NCI-H2171 treated with DMSO at 0.1 percent for 48 hours (cell line): ENCODE data around the gene PAPSS2.
A peak's percentile ranks its signal among the peaks of the same experiment; 100 is the strongest.

Source experiments
- DNase-seq: peaks from one replicate; lab custom pipeline; 2025; lab: John Stamatoyannopoulos, UW

PAPSS2 gene

DNA sequence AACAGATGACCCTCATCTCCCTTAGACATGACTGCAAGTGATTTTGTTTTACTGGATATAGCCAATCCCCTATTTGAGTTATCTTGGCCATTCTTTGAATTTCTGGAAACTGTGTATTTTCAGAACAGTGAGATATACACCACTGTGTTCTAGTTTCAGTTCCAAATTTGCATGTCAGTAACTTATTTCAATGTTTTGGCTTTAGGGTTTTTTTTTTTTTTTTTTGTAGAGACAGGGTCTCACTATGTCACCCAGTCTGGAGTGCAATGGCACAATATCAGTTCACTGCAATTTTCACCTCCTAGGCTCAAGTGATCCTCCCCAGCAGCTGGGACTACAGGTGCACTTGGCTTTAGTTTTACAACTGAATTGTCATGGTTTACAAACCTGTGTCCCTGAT lies 91.1 kb downstream of the PAPSS2 start:
- no peak for DNase-seq

DNA sequence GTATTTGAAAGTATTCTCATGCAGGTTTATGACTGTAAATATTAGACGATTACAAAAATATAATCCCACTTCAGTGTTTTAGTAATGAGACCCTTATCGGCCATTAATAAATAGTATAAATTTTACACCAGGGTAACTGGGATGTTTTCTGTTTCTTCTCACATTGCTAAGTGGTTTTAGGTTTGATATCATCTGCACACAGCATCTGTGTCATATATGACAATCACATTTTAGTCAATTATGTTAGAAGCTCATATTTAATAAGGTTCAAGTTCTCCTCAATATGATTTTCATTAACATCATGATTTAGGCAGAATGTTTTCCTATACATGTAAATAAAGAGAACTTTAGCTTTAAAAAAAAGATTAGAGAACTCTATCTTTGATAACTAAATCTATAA lies 91.6 kb downstream of the PAPSS2 start:
- DNase-seq = no peak

DNA sequence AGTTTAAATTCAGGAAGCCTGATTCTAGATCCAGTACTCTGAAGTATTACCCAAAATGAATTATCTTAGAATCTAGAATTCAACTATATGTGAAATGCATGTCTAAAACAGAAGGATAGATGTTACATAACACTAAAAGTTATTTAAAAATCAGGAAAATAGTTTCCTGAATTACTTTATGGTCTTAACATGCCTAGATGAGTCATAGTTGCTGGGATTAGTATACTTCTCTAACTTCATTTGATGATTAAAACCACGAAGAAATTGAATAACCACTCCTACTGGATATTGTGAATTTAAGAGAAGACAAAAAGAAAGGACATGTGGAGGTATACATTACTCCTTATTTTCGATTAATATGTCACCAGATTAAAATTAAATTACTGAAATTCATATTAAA lies 92.9 kb downstream of the PAPSS2 start:
- no peak for DNase-seq

DNA sequence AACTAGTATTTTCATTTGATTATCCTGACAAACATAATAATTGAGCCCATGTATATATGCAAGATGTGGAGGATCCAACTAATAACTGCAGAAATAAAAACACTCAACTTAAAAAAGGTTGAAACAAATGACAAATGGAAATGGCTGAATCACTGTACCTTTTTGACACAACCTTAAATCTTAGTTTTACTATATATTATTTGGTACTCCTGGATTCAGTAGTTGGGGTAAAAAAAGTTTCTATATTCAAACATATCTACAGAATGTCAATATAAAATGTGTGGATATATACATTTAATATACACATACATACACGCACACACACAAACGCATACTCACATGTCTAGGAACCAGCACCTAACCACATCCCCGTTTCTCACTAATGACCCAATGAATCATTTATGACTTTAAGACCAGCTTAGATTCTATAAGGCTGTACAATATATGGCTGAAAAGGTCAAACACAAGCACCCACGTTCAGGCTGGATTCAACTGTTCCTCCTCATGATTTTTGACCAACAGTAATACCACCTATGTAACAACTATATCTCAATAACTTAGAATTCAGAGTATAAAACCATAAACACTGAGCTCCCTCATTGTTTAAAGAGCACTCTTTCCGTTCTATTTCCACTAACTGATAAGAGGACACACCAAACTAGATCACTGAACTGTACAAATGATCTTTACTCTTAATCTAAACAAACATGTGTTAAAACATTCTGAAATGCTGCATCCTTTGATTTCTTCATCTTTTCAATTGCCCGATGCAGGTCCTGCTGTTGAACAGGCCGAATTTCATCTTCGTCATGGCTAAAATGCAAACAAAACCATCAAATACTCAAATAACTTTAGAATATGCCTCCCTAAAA lies 94.6 kb downstream of the PAPSS2 start:
- no peak for DNase-seq

DNA sequence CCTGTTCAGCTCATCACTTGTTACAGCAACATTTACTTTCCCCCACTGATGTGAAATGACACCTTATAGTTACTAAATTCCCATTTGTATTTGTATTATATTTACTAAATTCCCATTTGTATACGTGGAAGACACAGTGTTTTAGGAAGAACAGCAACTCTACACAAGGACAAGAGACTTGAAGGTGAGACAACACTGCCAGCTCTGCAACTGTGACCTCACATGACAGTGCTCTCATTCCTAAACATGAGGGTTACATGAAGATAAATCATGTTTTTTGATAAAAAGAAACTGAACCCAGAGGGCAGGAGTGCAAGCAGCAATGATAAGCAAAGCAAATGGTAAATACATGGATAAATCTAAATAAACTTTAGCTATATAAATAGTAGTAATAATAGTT lies 98.0 kb downstream of the PAPSS2 start:
- DNase-seq = no peak

DNA sequence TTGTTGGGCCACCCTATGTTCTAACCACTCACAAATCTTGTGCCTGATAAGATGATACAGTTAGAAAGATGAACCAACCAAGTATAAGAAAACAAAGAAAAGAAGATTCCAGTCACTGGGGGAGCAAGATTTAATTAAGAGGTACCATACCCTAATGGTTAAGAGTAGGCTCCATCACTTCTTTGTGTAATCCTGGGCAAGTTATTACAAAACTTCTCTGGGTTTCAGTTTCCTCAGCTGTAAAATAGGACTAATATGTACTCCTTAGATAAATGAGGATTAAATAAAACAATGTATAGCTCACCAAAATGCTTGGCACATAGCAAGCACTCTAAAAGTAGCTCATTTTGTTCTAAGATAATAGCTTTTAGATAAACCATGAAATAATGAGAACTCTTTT lies 99.9 kb downstream of the PAPSS2 start:
- DNase-seq = no peak

DNA sequence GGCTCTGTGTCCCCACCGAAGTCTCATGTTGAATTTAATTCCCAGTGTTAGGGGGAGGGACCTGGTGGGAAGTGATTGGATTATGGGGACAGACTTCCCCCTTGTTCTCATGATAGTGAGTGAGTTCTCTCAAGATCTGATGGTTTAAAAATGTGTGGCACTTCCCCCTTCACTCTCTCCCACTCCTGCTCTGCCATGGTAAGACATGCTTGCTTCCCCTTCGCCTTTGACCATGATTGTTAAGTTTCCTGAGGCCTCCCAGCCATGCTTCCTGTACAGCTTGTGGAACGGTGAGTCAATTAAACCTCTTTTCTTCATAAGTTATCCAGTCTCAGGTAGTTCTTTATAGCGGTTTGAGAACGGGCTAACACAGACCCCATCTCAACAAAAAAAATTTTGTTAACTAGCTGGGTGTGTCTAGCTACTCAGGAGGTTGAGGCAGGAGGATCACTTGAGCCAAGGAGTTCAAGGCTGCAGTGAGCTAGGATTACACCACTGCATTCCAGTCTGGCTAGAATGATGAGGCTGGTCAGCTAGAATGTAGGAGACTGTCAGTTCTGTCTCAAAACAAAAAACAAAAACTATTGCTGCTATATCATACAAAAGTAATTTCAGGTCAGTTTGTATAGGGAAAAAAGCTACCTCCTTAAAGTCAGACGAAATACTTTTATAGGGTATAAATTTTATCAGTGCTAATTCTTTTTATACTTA lies 100.7 kb downstream of the PAPSS2 start:
- no peak for DNase-seq

DNA sequence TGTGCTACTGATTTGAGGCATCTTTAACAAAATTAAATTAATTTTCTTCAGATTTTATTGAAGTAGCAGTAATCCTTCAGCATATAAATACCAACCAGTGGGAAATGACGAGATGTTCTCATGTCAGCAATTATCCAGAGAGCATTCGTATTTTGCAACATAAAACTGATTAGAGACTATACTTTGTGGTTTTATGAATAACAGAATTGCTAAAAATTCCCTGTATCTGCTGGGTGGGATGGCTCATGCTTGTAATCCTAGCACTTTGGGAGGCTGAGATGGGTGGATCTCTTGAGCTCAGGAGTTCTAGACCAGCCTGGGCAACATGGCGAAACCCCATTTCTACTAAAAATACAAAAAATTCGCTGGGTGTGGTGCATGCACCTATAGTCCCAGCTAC lies 101.5 kb downstream of the PAPSS2 start:
- no peak for DNase-seq

DNA sequence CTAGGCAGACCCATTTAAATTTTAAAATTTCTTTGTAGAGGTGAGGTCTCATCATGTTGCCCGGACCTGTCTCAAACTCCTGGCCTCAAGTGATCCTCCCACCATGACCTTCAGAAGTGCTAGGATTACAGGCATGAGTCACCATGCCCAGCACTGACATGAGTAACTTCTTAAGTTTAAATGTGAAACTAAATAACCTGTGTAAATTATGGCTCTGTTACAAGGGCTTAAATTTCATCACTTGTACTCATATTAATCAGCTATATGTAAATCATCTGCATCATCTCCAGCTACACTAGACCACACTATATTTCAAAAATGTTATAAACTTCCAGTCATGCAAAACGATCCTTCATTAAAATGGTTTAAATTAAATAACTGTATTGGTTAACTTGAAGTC lies 102.2 kb downstream of the PAPSS2 start:
- no peak for DNase-seq

DNA sequence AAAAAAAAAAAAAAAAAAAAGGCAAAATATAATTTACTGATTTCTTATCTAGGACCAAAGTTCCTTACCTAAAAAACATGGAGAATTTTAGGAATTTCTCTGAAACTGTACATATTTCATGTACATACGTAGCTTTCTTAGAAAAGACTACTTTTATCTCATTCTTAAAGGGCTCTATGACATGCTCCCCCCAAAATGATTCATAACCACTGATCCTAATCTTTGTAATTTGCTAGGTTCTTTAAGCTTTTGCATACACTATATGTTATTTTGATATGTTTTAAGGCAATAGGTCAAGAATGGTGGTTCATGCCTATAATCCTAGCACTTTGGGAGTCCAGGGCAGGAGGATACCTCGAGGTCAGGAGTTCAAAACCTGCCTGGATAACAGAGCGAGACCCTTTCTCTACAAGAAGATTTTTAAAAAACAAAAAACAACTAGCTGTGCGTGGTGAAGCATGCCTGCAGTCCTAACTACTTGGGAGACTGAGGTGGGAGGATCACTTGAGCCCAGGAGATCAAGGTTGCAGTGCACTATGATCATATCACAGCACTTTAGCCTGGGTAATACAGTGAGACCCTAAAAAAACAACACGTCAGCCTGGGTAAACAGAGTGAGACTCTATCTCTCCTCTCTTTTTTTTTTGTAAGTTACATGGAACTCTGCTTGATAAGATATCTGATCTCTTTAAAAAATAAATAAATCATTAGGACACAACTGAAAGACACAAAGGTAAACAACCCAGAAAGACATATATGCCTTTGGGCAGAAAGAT lies 103.6 kb downstream of the PAPSS2 start:
- DNase-seq = no peak

DNA sequence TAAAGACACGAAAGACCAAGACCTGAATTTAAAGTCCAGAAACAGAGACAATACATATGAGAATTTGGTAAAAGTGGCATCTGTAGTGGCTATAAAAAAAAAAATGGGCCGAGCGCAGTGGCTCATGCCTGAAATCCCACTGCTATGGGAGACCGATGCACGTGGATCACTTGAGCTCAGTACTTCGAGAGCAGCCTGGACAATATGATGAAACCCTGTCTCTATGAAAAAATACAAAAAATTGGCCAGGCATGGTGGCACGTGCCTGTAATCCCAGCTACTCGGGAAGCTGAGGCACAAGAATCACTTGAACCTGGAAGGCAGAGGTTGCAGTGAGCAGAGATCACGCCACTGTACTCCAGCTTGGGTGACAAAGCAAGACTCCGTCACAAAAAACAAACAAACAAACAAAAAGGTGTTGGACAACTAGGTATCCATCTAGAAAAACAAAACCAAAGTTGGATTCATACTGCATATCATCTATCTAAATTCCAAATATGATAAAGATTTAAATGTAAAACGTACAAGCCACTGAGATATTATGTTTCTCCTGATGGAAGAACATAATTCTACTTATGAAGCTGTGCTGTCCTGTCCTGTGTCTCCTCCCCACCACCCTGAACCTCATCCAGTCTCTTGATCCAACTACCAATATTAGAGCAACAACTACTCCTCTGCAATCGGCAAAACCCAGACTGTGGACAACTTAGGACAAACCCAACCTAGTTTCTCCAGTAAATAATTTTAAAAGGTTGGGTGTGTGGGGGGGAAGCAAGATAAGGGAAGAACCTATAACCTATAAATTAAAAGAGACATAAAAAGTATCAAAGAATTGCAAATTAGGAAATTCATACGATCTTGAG lies 104.6 kb downstream of the PAPSS2 start:
- DNase-seq = no peak

DNA sequence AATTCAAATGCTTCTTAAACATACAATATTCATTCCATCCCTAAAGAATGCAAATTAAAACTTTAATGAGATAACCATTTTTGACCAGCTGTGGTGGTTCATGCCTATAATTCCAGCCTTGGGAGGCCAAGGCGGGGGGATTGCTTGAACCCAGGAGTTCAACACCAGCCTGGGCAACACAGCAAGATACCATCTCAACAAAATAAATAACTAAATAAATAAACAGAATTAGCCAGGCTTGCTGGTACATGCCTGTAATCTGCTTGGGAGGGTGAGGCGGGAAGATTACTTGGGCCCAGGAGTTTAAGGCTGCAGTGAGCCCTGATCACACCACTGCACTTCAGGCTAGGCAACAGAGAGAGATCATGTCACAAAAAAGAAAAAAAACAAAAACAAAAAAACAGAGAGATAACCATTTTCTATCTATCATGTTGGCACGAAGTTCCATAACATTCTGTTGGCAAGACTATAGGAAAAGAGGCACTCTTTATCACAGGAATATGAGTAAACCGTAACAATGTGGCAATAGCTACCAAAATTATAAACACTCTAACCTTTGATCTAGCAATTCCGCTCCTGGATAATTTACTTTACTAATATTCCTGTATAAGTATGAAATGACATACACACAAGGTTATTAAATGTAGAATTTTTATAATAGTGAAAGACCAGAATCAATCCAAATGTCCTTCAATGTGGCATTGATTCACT lies 106.1 kb downstream of the PAPSS2 start:
- no peak for DNase-seq

DNA sequence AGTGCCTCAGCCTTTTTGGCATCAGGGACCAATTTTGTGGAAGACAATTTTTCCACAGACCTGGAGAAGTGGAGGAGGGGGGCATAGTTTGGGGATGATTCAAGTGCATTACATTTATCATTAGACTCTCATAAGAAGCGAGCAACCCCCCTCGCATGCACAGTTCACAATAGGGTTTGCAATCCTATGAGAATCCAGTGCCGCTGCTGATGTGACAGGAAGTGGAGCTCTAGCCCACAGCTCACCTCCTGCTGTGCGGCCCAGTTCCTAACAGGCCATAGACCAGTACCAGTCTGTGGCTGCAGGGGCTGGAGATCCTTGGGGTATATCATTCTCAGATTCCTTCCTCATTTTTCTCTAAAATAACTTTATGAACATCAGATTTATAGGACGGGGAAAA lies 107.6 kb downstream of the PAPSS2 start:
- no peak for DNase-seq

DNA sequence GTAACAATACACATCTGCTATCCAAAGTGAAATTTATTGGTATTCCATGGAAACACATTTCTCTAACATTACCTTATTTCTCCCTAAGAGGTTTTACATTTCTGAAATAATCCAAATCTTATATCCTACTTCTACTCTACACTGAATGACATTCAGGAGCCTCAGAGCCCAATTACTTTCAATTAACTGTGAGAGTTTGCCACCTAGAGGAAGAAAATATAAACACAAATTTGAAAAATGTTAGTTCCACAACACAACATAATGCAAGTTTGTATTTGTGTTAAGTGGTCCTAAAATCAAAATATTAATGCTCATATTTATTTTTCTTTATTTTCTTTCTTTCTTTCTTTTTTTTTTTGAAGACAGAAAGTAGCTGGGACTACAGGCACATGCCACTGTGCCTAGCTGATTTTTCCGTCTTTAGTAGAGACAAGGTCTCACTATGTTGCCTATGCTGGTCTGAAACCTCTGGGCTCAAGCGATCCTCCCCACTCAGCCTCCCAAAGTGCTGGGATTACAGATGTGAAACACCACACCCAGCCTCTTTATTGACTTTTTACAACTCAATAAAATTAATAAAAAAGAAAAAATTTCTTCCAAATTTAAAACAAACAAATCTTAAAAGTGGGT lies 112.3 kb downstream of the PAPSS2 start:
- peak; percentile 26 for DNase-seq

DNA sequence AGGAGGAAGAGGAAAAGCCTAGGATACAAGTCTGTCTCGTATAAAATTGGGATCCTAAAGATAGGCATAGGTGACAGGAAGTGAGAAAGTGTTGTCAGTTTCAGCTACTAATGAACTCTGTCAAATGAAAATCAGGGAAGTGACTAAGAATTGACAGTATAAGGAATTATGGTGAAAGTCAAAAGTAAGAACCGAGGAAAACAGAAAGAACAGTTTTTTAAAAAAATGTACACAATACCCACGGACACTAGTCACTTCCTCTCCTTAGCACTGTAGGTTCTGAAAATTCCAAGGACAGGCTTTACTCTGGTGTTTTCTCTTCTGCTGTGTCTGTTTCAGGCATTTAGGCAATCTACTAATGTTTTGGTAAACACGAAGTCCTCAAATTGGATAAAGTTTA lies 116.1 kb downstream of the PAPSS2 start:
- DNase-seq = no peak

DNA sequence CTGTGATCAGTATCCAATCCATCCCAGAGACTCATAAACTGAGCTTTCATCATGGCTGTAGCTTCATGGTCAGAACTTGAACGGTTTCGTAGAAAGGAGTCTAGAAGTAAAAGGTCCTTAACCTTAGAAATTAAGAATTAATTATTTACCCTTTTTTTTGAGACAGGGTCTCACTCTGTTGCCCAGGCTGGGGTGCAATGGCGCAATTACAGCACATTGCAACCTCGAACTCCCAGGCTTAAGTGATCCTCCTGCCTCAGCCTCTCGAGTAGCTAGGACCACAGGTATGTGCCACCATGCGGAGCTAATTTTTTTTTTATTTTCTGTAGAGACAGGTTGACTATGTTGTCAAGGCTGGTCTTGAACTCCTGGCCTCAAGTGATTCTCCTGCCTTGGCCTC lies 116.7 kb downstream of the PAPSS2 start:
- no peak for DNase-seq

DNA sequence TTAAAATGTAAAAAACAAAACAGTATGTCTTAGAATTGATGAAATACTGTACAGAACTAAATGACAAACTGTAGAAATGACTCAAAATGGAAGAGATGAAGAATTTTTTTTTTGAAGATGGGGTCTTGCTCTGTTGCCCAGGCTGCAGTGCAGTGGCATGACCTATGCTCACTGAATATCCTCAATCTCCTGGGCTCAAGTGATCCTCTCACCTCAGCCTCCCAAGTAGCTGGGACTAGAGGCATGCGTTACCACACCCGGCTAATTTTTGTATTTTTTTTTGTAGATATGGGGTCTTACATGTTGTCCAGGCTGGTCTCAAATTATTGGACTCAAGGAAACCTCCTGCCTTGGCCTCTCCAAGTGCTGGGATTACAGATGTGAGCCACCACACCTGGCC lies 121.9 kb downstream of the PAPSS2 start:
- no peak for DNase-seq

DNA sequence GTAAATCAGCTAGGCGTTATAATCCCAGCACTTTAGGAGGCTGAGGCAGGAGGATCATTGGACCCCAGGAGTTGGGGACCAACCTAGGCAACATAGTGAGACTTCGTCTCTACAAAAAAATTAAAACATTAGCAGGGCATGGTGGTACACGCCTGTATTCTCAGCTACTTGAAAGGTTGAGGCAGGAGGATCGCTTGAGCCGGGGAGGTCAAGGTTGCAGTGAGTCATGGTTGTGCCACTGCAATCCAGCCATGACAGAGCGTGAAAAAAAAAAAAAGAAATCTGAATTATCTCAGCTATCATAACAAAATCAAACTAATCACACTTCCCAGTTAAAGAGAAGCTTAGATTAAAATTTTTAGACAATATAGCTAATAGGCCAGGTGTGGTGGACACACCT lies 123.0 kb downstream of the PAPSS2 start:
- DNase-seq = no peak

DNA sequence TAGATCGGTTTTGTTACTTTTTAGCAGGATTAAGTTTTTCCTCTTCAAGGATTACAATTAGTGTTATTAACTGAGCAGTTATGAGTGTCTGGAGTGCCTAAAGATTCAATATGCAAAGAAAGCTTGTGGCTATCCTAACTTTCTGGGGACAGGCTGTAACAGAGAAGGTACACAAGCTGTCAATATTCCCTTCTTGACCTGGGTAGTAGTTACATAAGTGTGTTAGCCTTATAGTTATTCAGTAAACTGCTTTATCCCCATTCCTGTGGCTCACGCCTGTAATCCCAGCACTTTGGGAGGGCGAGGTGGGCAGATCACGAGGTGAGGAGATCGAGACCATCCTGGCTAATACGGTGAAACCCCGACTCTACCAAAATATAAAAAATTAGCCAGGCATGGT lies 126.7 kb downstream of the PAPSS2 start:
- no peak for DNase-seq

DNA sequence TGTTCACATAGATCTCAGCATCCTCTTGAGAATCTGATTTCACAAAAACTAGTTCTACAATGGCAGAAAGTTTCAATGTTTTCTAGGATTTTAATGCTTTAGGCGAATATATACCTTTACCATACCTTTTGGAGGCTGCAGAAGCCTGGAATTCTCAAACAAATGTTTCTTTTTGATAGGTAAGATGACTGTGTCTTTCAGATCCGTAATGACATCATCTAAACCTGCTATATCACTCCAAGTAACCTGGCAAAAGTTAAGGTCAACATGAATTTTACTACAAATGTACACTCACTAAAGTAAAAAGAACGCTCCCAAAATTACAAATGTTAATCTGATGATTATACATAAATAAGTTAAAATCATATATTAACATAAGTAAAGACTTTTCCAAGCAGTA lies 130.5 kb downstream of the PAPSS2 start:
- no peak for DNase-seq

DNA sequence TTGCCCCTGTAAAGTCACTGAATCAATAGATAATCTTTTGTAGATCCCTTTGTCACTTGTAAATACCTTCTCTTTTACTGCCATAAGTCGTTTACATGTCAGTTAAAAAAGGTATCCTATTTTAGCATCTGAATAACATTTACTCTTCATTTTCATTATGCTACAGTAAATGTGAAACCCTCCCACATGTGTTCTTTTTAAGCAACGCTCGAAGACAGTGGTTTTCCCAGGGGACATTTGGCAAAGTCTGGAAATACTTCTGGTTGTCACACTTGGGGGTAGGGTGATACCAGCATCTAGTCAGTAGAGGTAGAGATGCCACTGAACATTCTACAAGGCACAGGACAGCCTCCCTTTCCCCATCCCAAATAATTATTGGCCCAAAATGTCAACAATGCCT lies 134.6 kb downstream of the PAPSS2 start:
- no peak for DNase-seq
